ENCODE results near the gene BBOX1.

The BBOX1 gene

DNA sequence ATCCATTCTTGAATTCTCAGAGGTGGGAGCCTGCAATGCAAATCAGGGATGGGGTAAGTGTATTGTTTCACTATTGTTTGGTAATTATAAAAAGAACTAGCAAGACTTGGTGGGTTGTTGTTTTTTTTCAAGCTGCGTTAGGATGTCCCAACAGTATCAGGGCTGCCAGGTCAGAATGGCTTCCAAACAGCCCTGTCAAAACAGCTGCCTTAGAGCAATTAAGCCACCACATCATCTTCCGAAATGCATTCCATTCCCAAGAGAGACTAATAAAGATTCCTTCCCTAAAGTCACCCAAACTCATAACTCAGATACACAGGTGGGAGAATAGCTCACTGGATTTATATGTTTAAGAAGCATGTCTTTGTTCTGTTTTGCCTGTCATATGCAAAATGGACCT is 23.5 kb downstream of the BBOX1 start:
- TF ChIP-seq, protein P1, sequence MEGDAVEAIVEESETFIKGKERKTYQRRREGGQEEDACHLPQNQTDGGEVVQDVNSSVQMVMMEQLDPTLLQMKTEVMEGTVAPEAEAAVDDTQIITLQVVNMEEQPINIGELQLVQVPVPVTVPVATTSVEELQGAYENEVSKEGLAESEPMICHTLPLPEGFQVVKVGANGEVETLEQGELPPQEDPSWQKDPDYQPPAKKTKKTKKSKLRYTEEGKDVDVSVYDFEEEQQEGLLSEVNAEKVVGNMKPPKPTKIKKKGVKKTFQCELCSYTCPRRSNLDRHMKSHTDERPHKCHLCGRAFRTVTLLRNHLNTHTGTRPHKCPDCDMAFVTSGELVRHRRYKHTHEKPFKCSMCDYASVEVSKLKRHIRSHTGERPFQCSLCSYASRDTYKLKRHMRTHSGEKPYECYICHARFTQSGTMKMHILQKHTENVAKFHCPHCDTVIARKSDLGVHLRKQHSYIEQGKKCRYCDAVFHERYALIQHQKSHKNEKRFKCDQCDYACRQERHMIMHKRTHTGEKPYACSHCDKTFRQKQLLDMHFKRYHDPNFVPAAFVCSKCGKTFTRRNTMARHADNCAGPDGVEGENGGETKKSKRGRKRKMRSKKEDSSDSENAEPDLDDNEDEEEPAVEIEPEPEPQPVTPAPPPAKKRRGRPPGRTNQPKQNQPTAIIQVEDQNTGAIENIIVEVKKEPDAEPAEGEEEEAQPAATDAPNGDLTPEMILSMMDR (conservative IDR thresholded peaks at IDR 0.05; ENCODE audit: low read length), result no peak
- no peak overlapping the region for H3K4me3 ChIP-seq (ENCODE audit: low read length)
- peak; percentile 57 for DNase-seq (ENCODE audit: low read depth)

DNA sequence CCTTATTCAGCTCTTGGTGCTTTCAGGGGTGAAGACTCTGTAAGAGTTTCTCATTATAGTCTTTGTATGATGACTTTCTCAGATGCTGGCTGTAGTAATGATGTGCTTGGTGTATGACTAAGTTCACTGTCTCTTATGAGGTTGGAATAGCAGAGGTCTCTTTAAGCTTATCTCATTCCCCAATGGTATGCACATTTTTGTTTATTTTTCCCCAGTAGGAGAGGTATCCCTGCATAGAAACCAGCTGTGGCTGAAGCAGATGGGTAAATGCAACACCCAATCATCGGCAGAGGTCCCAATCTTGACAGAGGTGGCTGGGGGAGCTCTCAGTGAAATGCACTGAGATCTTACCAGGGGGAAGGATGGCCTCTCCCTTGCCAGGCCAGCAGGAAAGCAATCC is 34.6 kb downstream of the BBOX1 start:
- TF ChIP-seq, protein P1 (conservative IDR thresholded peaks at IDR 0.05; ENCODE audit: low read length), result no peak
- no peak for DNase-seq (ENCODE audit: low read depth)
- H3K4me3 ChIP-seq (ENCODE audit: low read length), result no peak overlapping the region

DNA sequence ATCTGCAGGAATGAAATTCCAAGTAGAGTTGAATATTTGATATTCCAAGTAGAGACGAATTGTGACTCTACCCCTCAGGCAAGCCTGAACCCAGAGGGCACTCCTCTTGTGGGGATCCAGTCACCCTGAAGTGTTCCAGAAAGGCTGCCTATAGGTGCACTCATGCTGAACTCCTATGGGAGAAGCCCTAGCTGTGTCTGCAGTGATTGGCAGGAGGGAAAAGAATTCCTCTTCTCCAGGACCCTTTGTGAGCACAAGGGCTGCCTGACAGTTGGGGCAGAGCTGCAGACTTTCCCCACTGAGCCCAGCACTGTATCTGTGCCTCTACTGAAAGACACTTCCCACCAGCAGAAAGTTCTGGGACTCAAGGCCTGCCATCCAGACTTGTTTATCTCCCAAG is 35.0 kb downstream of the BBOX1 start:
- DNase-seq (ENCODE audit: low read depth), result no peak
- TF ChIP-seq, protein P1 (conservative IDR thresholded peaks at IDR 0.05; ENCODE audit: low read length), result no peak
- no peak overlapping the region for H3K4me3 ChIP-seq (ENCODE audit: low read length)

DNA sequence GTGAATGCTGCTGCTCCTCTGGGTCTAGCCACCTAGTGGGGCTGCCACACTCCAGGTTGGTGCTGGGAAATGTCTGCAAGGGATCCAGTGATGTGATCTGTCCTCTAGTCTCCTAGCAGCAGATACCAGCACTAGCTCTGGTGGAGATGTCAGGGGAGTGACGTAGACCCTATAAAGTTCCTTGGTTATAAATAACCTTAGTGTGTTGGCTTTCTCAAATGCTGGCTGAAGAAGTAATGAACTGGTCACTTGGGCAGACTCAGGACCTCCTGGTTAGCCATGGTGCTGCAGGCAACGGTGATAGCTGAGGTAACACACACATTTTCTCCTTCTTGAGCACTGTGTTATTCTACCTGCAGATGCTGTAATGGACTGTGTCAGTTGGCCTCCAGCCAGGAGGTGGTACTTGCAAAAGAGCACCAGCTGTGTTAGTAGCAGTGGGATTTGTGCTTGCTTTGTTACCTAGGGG is 35.5 kb downstream of the BBOX1 start:
- DNase-seq (ENCODE audit: low read depth), result no peak
- no peak overlapping the region for H3K4me3 ChIP-seq (ENCODE audit: low read length)
- TF ChIP-seq, protein P1 (conservative IDR thresholded peaks at IDR 0.05; ENCODE audit: low read length), result no peak

DNA sequence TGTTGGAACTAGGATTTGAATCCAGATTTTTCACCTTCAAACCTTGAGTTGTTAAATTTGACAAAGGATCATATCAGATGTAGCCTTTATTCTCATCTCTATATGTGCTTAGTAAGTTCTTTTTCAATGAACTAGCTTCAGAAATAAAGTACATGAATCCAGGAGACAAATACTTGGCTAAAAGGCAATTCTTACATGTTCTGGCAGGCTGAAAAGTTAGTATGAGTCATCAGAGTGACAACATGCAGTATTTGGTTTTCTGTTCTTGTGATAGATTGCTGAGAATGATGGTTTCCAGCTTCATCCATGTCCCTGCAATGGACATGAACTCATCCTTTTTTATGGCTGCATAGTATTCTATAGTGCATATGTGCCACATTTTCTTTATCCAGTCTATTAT is 40.4 kb downstream of the BBOX1 start:
- H3K4me3 ChIP-seq (ENCODE audit: low read length), result no peak overlapping the region
- TF ChIP-seq, protein P1 (conservative IDR thresholded peaks at IDR 0.05; ENCODE audit: low read length), result no peak
- DNase-seq (ENCODE audit: low read depth), result peak; percentile 21

DNA sequence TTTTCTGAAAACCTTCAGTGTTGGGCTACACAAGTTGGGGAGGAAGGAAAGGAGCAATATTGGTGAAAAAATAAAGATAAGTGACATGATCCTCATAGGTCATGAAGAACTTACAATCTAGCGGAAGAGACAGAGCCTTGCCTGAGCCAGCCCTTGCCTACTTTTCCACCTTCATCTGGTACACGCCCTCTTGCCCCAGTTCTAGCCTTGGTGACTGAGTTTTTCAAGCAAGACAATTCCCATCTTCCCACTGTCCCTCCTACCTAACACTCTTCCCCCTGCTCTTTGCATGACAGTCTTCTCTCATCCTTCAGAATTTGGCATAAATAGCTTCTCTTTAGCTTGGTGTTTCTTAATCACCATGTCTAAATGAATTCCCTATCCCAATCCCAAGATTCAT is 42.6 kb downstream of the BBOX1 start:
- TF ChIP-seq, protein P1 (conservative IDR thresholded peaks at IDR 0.05; ENCODE audit: low read length), result no peak
- no peak overlapping the region for H3K4me3 ChIP-seq (ENCODE audit: low read length)
- DNase-seq (ENCODE audit: low read depth), result no peak

DNA sequence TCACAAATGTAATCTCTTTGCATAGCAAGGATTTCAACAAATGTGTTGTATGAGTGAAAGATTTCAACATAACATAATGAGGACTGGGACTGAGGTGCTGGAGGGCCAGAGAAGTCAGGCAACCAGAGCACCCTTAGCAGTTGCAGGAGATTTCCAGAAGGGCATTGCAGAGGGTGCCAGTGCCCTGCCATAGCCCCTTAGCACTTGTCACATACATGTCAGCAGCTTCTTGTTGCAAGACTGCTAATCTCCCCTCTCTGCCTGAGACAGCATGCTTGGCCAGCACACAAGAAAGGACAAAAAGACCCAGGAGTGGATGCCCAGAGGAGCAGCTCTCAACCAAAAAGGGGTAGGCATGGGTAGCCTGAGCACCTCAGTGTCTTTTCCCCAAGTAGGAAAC is 43.2 kb downstream of the BBOX1 start:
- DNase-seq (ENCODE audit: low read depth), result no peak
- H3K4me3 ChIP-seq (ENCODE audit: low read length), result no peak overlapping the region
- TF ChIP-seq, protein P1 (conservative IDR thresholded peaks at IDR 0.05; ENCODE audit: low read length), result no peak
